ENCODE data around the gene MAGI2. TPM values are rescaled to one million over a fixed set of nuclear protein-coding genes. Genes with fewer than 3 reads are reported as not detected.
"Not testable (repeated sequence)": the region's sequence is repeated elsewhere in the genome, so short reads cannot be mapped to it uniquely, and the experiment has no call there.

Gene MAGI2
- total RNA-seq, 3 donors from 2014 or later (not counting 1 experiment from before 2014, with no cell fraction given) = 0.09 to 0.48 (median 0.27) TPM

DNA sequence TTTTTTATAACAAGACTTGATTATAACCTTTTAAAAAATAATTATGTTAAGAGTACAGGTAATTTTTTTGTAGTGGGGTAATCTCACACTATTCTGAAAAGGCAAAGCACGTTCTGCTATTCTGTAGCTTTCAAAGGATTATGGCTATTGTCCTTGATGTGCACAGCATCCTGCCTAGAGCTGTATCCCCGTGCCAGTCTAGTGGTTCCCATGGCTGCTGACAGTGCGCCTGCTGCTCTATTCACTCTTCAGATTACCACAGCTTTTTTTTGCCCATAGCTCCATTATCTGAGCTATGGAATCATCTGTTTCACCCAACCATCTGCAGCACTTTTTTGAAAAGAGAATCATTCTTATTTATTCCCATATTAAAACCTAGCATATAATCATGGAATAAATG is 931.5 kb downstream of the MAGI2 start:
- intact Hi-C loops (cut with micrococcal nuclease) = no loop called here
- no peaks in the 10 kb centered on the region for H3K27me3 Mint-ChIP-seq (ENCODE audit: low read depth in 2 of 2)

DNA sequence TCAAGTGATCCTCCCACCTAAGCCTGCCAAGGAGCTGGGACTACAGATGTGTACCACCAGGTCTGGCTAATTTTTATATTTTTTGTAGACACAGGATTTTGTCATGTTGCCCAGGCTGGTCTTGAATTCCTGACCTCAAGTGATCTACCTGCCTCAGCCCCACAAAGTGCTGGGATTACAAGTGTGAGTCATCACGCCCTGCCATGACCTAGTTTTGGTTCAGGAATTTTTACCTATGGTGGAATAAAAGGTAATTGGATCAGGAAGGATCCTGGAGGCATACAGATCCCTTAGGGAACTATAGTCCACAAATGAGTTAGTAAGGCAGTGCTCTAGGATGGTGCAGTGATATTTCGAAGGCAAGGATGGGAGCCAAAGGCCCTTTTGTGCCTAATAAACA is 937.0 kb downstream of the MAGI2 start:
- no peak overlapping the region for H3K4me3 ChIP-seq (ENCODE audit: low read length)
- H3K9me3 Mint-ChIP-seq = peaks cover 0 to 2% of the 10 kb centered on the region in 2 donors
- DNase-seq (no peak), ATAC-seq (no peak)
- no peaks in the 10 kb centered on the region for H3K27me3 ChIP-seq (ENCODE audit: control insufficient read depth, insufficient read depth, low read length)
- no peaks in the 10 kb centered on the region for H3K4me1 ChIP-seq (ENCODE audit: control insufficient read depth, insufficient read depth, low read length)
- TF ChIP-seq, protein P1, sequence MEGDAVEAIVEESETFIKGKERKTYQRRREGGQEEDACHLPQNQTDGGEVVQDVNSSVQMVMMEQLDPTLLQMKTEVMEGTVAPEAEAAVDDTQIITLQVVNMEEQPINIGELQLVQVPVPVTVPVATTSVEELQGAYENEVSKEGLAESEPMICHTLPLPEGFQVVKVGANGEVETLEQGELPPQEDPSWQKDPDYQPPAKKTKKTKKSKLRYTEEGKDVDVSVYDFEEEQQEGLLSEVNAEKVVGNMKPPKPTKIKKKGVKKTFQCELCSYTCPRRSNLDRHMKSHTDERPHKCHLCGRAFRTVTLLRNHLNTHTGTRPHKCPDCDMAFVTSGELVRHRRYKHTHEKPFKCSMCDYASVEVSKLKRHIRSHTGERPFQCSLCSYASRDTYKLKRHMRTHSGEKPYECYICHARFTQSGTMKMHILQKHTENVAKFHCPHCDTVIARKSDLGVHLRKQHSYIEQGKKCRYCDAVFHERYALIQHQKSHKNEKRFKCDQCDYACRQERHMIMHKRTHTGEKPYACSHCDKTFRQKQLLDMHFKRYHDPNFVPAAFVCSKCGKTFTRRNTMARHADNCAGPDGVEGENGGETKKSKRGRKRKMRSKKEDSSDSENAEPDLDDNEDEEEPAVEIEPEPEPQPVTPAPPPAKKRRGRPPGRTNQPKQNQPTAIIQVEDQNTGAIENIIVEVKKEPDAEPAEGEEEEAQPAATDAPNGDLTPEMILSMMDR (IDR thresholded peaks at IDR 0.05) = no peak
- no peaks in the 10 kb centered on the region for H3K36me3 Mint-ChIP-seq
- no peak overlapping the region for H3K27ac Mint-ChIP-seq
- no peak overlapping the region for H3K4me3 Mint-ChIP-seq
- H3K9me3 ChIP-seq (ENCODE audit: control insufficient read depth, insufficient read depth, low read length) = no peaks in the 10 kb centered on the region
- H3K36me3 ChIP-seq (ENCODE audit: control insufficient read depth, insufficient read depth, low read length) = no peaks in the 10 kb centered on the region
- WGBS (ENCODE audit: insufficient coverage) = 73% methylated on average over 2 of the region's 2 CpGs
- intact Hi-C loops (cut with micrococcal nuclease) = no loop called here
- H3K4me1 Mint-ChIP-seq = no peaks in the 10 kb centered on the region
- no peaks in the 10 kb centered on the region for H3K27me3 Mint-ChIP-seq (ENCODE audit: low read depth in 2 of 2)
- no peak overlapping the region for H3K27ac ChIP-seq (ENCODE audit: low read length)

More for the DNA sequence above, 931.5 kb downstream of the MAGI2 start:
- H3K9me3 ChIP-seq (ENCODE audit: control insufficient read depth, insufficient read depth, low read length) = peaks cover 3% of the 10 kb centered on the region
- Mint-ChIP-seq H3K36me3 (no peaks in the 10 kb centered on the region), H3K27ac (no peak overlapping the region), H3K4me1 (no peaks in the 10 kb centered on the region), H3K9me3 (peaks cover 2 to 5% of the 10 kb centered on the region in 2 donors), H3K4me3 (no peak overlapping the region)
- ATAC-seq (no peak), DNase-seq (no peak)
- H3K27ac ChIP-seq (ENCODE audit: low read length) = no peak overlapping the region
- H3K4me3 ChIP-seq (ENCODE audit: low read length) = no peak overlapping the region
- no peaks in the 10 kb centered on the region for H3K4me1 ChIP-seq (ENCODE audit: control insufficient read depth, insufficient read depth, low read length)
- TF ChIP-seq, protein P1 (IDR thresholded peaks at IDR 0.05) = no peak
- WGBS (ENCODE audit: insufficient coverage) = 69% methylated on average over 3 of the region's 3 CpGs
- no peaks in the 10 kb centered on the region for H3K36me3 ChIP-seq (ENCODE audit: control insufficient read depth, insufficient read depth, low read length)
- no peaks in the 10 kb centered on the region for H3K27me3 ChIP-seq (ENCODE audit: control insufficient read depth, insufficient read depth, low read length)

- ATAC-seq = no peak
- TF ChIP-seq, protein P1 (IDR thresholded peaks at IDR 0.05) = no peak
- no peaks in the 10 kb centered on the region for H3K4me1 Mint-ChIP-seq
These were observed 938.8 kb downstream of the MAGI2 start for GRCh38 chr7:78514634-78515033.

GRCh38 chr7:78510580-78511188 is 942.8 kb downstream of the MAGI2 start:
- Histone ChIP-seq H3K9me3 (ENCODE audit: control insufficient read depth, insufficient read depth, low read length) (no peaks in the 10 kb centered on the region), H3K27me3 (ENCODE audit: control insufficient read depth, insufficient read depth, low read length) (no peaks in the 10 kb centered on the region), H3K4me3 (ENCODE audit: low read length) (no peak overlapping the region), H3K36me3 (ENCODE audit: control insufficient read depth, insufficient read depth, low read length) (no peaks in the 10 kb centered on the region), H3K27ac (ENCODE audit: low read length) (no peak overlapping the region), H3K4me1 (ENCODE audit: control insufficient read depth, insufficient read depth, low read length) (no peaks in the 10 kb centered on the region)
- no peaks in the 10 kb centered on the region for H3K27me3 Mint-ChIP-seq (ENCODE audit: low read depth in 2 of 2)
- intact Hi-C loops (cut with micrococcal nuclease) = no loop called here
- no peak for ATAC-seq
- peaks cover 4 to 5% of the 10 kb centered on the region in 2 donors for H3K9me3 Mint-ChIP-seq
- no peaks in the 10 kb centered on the region for H3K36me3 Mint-ChIP-seq
- TF ChIP-seq, protein P1 (IDR thresholded peaks at IDR 0.05) = no peak
- H3K4me3 Mint-ChIP-seq = no peak overlapping the region
- DNase-seq = no peak
- H3K27ac Mint-ChIP-seq = no peak overlapping the region
- H3K4me1 Mint-ChIP-seq = no peaks in the 10 kb centered on the region
- WGBS (ENCODE audit: insufficient coverage) = 8% methylated on average over 2 of the region's 2 CpGs

More at GRCh38 chr7:78514634-78515033, 938.8 kb downstream of the MAGI2 start:
- Histone ChIP-seq H3K27me3 (ENCODE audit: control insufficient read depth, insufficient read depth, low read length) (no peaks in the 10 kb centered on the region), H3K27ac (ENCODE audit: low read length) (no peak overlapping the region), H3K4me1 (ENCODE audit: control insufficient read depth, insufficient read depth, low read length) (no peaks in the 10 kb centered on the region), H3K4me3 (ENCODE audit: low read length) (no peak overlapping the region), H3K9me3 (ENCODE audit: control insufficient read depth, insufficient read depth, low read length) (no peaks in the 10 kb centered on the region), H3K36me3 (ENCODE audit: control insufficient read depth, insufficient read depth, low read length) (no peaks in the 10 kb centered on the region)
- no peaks in the 10 kb centered on the region for H3K36me3 Mint-ChIP-seq
- intact Hi-C loops (cut with micrococcal nuclease) = no loop called here
- H3K9me3 Mint-ChIP-seq = no peaks in the 10 kb centered on the region
- WGBS (ENCODE audit: insufficient coverage) = 89% methylated on average over 6 of the region's 6 CpGs
- no peak overlapping the region for H3K27ac Mint-ChIP-seq
- no peaks in the 10 kb centered on the region for H3K27me3 Mint-ChIP-seq (ENCODE audit: low read depth in 2 of 2)
- no peak for DNase-seq
- no peak overlapping the region for H3K4me3 Mint-ChIP-seq

- H3K4me3 Mint-ChIP-seq; H3K27me3 ChIP-seq (ENCODE audit: control insufficient read depth, insufficient read depth, low read length); H3K27me3 Mint-ChIP-seq (ENCODE audit: low read depth in 2 of 2); H3K9me3 ChIP-seq (ENCODE audit: control insufficient read depth, insufficient read depth, low read length); H3K36me3 ChIP-seq (ENCODE audit: control insufficient read depth, insufficient read depth, low read length); H3K36me3 Mint-ChIP-seq; ATAC-seq; H3K4me1 Mint-ChIP-seq; DNase-seq; H3K27ac Mint-ChIP-seq; H3K27ac ChIP-seq (ENCODE audit: low read length); H3K4me1 ChIP-seq (ENCODE audit: control insufficient read depth, insufficient read depth, low read length); H3K4me3 ChIP-seq (ENCODE audit: low read length); intact Hi-C loops (cut with micrococcal nuclease): not testable (repeated sequence)
- WGBS (ENCODE audit: insufficient coverage) = no CpG with 5 or more reads among the region's 2 CpGs
- peaks cover 8 to 11% of the 10 kb centered on the region in 2 donors for H3K9me3 Mint-ChIP-seq
These were observed 950.2 kb downstream of the MAGI2 start for GRCh38 chr7:78503301-78503700.

Data from natural killer cell (primary cell).